Osteocyte (in vitro differentiated cells): ENCODE measurements around the gene FAM83F. TPM values are rescaled to one million over a fixed set of nuclear protein-coding genes. Genes with fewer than 3 reads are reported as not detected.

ENCODE experiments used
- DNase-seq: peaks from one replicate; pipeline ENCODE4 v3.0.0; 2021; ENCODE audit warnings: mixed read lengths; ENCODE audit not compliant: unreplicated experiment; ENCODE audit errors: extremely low spot score
- H3K27ac Mint-ChIP-seq: one replicate; pipeline ENCODE4 v1.8.0; 2021; ENCODE audit warnings: mild to moderate bottlenecking, mixed read lengths; ENCODE audit not compliant: unreplicated experiment
- H3K27me3 Mint-ChIP-seq: one replicate; pipeline ENCODE4 v1.8.0; 2021; ENCODE audit warnings: mixed read lengths; ENCODE audit not compliant: unreplicated experiment
- H3K36me3 Mint-ChIP-seq: one replicate; pipeline ENCODE4 v1.8.0; 2021; ENCODE audit warnings: mixed read lengths; ENCODE audit not compliant: unreplicated experiment
- H3K4me1 Mint-ChIP-seq: one replicate; pipeline ENCODE4 v1.8.0; 2021; ENCODE audit warnings: mixed read lengths; ENCODE audit not compliant: unreplicated experiment
- H3K4me3 Mint-ChIP-seq: one replicate; pipeline ENCODE4 v1.8.0; 2021; ENCODE audit warnings: mild to moderate bottlenecking, moderate library complexity, mixed read lengths; ENCODE audit not compliant: unreplicated experiment
- H3K9me3 Mint-ChIP-seq: one replicate; pipeline ENCODE4 v1.8.0; 2021; ENCODE audit warnings: mixed read lengths; ENCODE audit not compliant: unreplicated experiment
- CTCF ChIP-seq: fragments of 200-600 bp; sonication (generic); IDR thresholded peaks from 2 replicates; pipeline ENCODE4 v1.5.0; 2021; ENCODE audit warnings: antibody characterized with exemption, mild to moderate bottlenecking, moderate library complexity
- total RNA-seq: library from RNA; stranded (reverse); gene quantifications from 2 replicates; pipeline ENCODE4 v1.2.1, GENCODE V29; 2021

The FAM83F gene
- total RNA-seq, 1 donor from 2014 or later, result not detected

DNA sequence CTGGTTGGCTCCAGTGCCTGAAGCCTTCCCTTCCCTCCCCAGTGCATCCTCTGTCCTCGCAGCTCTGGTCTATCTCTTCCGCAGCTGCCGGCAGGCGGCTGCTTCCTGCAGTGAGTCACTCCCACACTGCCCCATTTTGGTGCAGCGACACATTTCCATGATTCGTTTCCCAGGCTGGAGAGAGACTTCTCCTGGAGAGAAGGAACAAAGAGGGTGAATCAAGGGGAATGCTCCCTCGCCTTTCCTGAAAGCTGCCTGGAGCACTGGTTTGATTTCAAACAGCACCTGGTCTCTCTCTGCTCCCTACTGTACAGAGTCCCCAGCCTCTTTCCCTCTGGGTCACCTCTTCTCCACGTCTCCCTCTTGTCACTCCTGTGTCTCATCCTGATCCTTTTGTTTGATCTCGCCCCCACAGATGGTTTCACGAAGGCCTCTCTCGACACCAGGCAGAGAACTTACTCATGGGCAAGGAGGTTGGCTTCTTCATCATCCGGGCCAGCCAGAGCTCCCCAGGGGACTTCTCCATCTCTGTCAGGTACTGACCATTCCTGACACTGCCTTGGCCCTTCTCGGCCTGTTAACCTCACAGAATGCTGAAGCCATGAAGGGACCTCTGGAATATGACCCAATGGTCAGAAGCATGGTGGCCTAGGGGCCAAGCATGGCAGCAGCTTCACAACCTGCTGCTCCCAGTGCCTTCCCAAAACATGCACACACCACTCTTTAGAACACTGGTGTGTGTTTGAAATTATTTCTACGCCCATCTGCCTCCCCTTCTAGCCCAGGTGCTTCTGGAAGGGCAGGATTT lies 34.9 kb upstream of the FAM83F start, which contains the start of gene TMA7B:
TSS of gene TMA7B (plus strand) at position 758 of the 808 bp plus-strand sequence. CDS start 3,978 bp downstream, outside the sequence.
- Mint-ChIP-seq H3K27me3 (peaks cover 5% of the 10 kb centered on the region), H3K36me3 (no peaks in the 10 kb centered on the region), H3K4me3 (no peak within 1 kb of the TSS), H3K4me1 (peaks cover 23% of the 10 kb centered on the region), H3K27ac (peak within 1 kb of the TSS; percentile 53), H3K9me3 (no peaks in the 10 kb centered on the region)
- DNase-seq, result no peak
- TF ChIP-seq CTCF, result peak; percentile 36

- H3K4me3 Mint-ChIP-seq, result no peak overlapping the region
- TF ChIP-seq CTCF, result no peak
Measured at GRCh38 chr22:39960791-39961746, 33.7 kb upstream of the FAM83F start.

DNA sequence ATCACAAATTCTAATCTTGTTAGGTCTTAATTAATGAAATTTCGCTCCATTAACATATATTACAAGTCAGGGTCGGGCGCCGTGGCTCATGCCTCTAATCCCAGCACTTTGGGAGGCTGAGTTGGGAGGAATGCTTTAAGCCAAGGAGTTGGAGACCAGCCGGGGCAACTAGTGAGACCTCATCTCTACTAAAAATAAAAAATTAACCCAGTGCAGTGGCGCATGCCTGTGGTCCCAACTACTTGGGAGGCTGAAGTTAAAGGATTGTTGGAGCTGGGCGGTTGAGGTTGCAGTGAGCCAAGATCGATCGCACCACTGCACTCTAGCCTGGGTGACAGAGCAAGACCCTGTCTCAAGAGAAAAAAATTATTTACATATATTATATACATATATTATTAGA lies 32.7 kb upstream of the FAM83F start:
- Mint-ChIP-seq H3K9me3 (no peaks in the 10 kb centered on the region), H3K27ac (no peak overlapping the region), H3K36me3 (no peaks in the 10 kb centered on the region), H3K4me1 (peaks cover 18% of the 10 kb centered on the region), H3K4me3 (no peak overlapping the region), H3K27me3 (peaks cover 5% of the 10 kb centered on the region)
- no peak for DNase-seq
- no peak for TF ChIP-seq CTCF

More at GRCh38 chr22:39960791-39961746, 33.7 kb upstream of the FAM83F start:
- Mint-ChIP-seq H3K9me3 (no peaks in the 10 kb centered on the region), H3K27ac (peak overlapping the region; percentile 53), H3K4me1 (peaks cover 18% of the 10 kb centered on the region), H3K27me3 (peaks cover 5% of the 10 kb centered on the region), H3K36me3 (no peaks in the 10 kb centered on the region)
- DNase-seq, result no peak

- no peak overlapping the region for H3K4me3 Mint-ChIP-seq
- no peak overlapping the region for H3K27ac Mint-ChIP-seq
- no peak for DNase-seq
- H3K27me3 Mint-ChIP-seq, result peaks cover 21% of the 10 kb centered on the region
- H3K4me1 Mint-ChIP-seq, result peaks cover 11% of the 10 kb centered on the region
- no peaks in the 10 kb centered on the region for H3K36me3 Mint-ChIP-seq
- no peak for TF ChIP-seq CTCF
- no peaks in the 10 kb centered on the region for H3K9me3 Mint-ChIP-seq
Measured at GRCh38 chr22:39965748-39966147, 29.0 kb upstream of the FAM83F start.
